HepG2 (cell line): ENCODE results near the gene CSNK1D. TPM values are rescaled to one million over a fixed set of nuclear protein-coding genes. Genes with fewer than 3 reads are reported as not detected.
A peak's percentile ranks its signal among the peaks of the same experiment; 100 is the strongest.

Source experiments
- CENPX ChIP-seq: sonication (generic); formaldehyde crosslinking; IDR thresholded peaks from 2 replicates; pipeline ENCODE4 v1.9.0; 2021; ENCODE audit warnings: mild to moderate bottlenecking, missing genetic modification reagents, moderate library complexity
- ETV6 ChIP-seq: sonication (generic); formaldehyde crosslinking; conservative IDR thresholded peaks from 2 replicates; pipeline ENCODE4 v1.4.0; 2020; ENCODE audit warnings: missing genetic modification reagents
- GATAD2A ChIP-seq: IDR thresholded peaks from 2 replicates; pipeline ENCODE4 v1.6.1; 2016
- HMGA1 ChIP-seq: sonication (generic); formaldehyde crosslinking; conservative IDR thresholded peaks from 2 replicates; pipeline ENCODE4 v1.4.0; 2020; ENCODE audit warnings: missing genetic modification reagents
- KLF9 ChIP-seq: IDR thresholded peaks from 2 replicates; pipeline ENCODE4 v1.6.1; 2016; ENCODE audit warnings: low read depth
- NFIB ChIP-seq: sonication (generic); formaldehyde crosslinking; IDR thresholded peaks from 2 replicates; pipeline ENCODE4 v1.9.0; 2021; ENCODE audit warnings: missing genetic modification reagents, mild to moderate bottlenecking, borderline replicate concordance
- RBFOX2 ChIP-seq: fragments of 200-400 bp; formaldehyde crosslinking; IDR thresholded peaks from 2 replicates; pipeline ENCODE4 v1.6.1; 2017; ENCODE audit warnings: low read depth, mild to moderate bottlenecking, low read length
- SP5 ChIP-seq: IDR thresholded peaks from 2 replicates; pipeline ENCODE4 v1.6.1; 2016; ENCODE audit warnings: low read depth, borderline replicate concordance
- SRSF1 ChIP-seq: fragments of 200-400 bp; formaldehyde crosslinking; optimal IDR thresholded peaks from 2 replicates; pipeline ENCODE3; 2017; ENCODE audit warnings: mild to moderate bottlenecking, low read depth, low read length, moderate library complexity
- ZEB1 ChIP-seq: IDR thresholded peaks from 2 replicates; pipeline ENCODE4 v1.6.1; 2012; ENCODE audit warnings: mild to moderate bottlenecking, low read depth, inconsistent platforms; ENCODE audit not compliant: insufficient replicate concordance
- ZNF329 ChIP-seq: sonication (generic); formaldehyde crosslinking; IDR thresholded peaks from 2 replicates; pipeline ENCODE4 v1.9.0; 2021; ENCODE audit warnings: low read depth, mild to moderate bottlenecking, missing genetic modification reagents
- ZNF343 ChIP-seq: sonication (generic); formaldehyde crosslinking; IDR thresholded peaks from 2 replicates; pipeline ENCODE4 v1.4.0; 2020; ENCODE audit warnings: mild to moderate bottlenecking, missing genetic modification reagents
- ZNF468 ChIP-seq: sonication (generic); formaldehyde crosslinking; IDR thresholded peaks from 2 replicates; pipeline ENCODE4 v1.8.0; 2022; ENCODE audit warnings: mild to moderate bottlenecking, moderate library complexity, missing genetic modification reagents
- polyA plus RNA-seq, 8 experiments: library from polyadenylated mRNA; depleted of rRNA in 3 of 8; stranded (reverse) in 7 of 8; unstranded in 1 of 8; fragments of >200 nt; fragmentation: Illumina TruSeq in 4 of 8; extraction: Trizol in 4 of 8; gene quantifications; 2 replicates each; pipeline versions ENCODE4 v1.2.1 to v1.2.3, GENCODE V29; 2011 to 2016; ENCODE audit warnings: low read depth in 4 of 8, missing spikeins in 1 of 8, mixed read lengths in 1 of 8; ENCODE audit not compliant: insufficient read depth in 1 of 8
- total RNA-seq, 5 experiments: library from RNA; depleted of rRNA; stranded (reverse); fragments of >200 nt; fragmentation: Illumina TruSeq; extraction: Trizol; gene quantifications; 2 replicates each; pipeline ENCODE4 v1.2.3, GENCODE V29; 2016; ENCODE audit warnings: low read depth in 1 of 5
- TF ChIP-seq, protein P1 (sequence below): sonication (generic); formaldehyde crosslinking; IDR thresholded peaks from 2 replicates; pipeline ENCODE4 v1.4.0; 2020; ENCODE audit warnings: missing genetic modification reagents
- TF ChIP-seq, protein P2 (sequence below): sonication (generic); formaldehyde crosslinking; IDR thresholded peaks from 2 replicates; pipeline ENCODE4 v1.4.0; 2020; ENCODE audit warnings: missing genetic modification reagents
- TF ChIP-seq, protein P3 (sequence below), 2 experiments: fragments of 450-650 bp in 1 of 2; sonication (generic) in 1 of 2; formaldehyde crosslinking; IDR thresholded peaks; 2 replicates each; pipeline versions ENCODE4 v1.5.0 to v1.8.0; 2020 to 2022; ENCODE audit warnings: mild to moderate bottlenecking in 1 of 2, missing genetic modification reagents in 1 of 2
- TF ChIP-seq, protein P4 (sequence below): sonication (generic); formaldehyde crosslinking; IDR thresholded peaks from 2 replicates; pipeline ENCODE4 v1.4.0; 2020; ENCODE audit warnings: mild to moderate bottlenecking, missing genetic modification reagents
- TF ChIP-seq, protein P5 (sequence below): IDR thresholded peaks from 2 replicates; pipeline ENCODE4 v1.6.1; 2012; ENCODE audit warnings: inconsistent platforms
- TF ChIP-seq, protein P6 (sequence below): sonication (generic); formaldehyde crosslinking; conservative IDR thresholded peaks from 2 replicates; pipeline ENCODE4 v1.4.0; 2020; ENCODE audit warnings: mild to moderate bottlenecking, missing genetic modification reagents, moderate library complexity
- TF ChIP-seq, protein P7 (sequence below): sonication (generic); formaldehyde crosslinking; IDR thresholded peaks from 2 replicates; pipeline ENCODE4 v1.4.0; 2020; ENCODE audit warnings: missing genetic modification reagents, mild to moderate bottlenecking, borderline replicate concordance

The CSNK1D gene
- total and polyA plus RNA-seq, 2 of the 13 experiments (the other 11 are each of a cell fraction or from before 2014, with no cell fraction given): 31.5 to 128 TPM

DNA sequence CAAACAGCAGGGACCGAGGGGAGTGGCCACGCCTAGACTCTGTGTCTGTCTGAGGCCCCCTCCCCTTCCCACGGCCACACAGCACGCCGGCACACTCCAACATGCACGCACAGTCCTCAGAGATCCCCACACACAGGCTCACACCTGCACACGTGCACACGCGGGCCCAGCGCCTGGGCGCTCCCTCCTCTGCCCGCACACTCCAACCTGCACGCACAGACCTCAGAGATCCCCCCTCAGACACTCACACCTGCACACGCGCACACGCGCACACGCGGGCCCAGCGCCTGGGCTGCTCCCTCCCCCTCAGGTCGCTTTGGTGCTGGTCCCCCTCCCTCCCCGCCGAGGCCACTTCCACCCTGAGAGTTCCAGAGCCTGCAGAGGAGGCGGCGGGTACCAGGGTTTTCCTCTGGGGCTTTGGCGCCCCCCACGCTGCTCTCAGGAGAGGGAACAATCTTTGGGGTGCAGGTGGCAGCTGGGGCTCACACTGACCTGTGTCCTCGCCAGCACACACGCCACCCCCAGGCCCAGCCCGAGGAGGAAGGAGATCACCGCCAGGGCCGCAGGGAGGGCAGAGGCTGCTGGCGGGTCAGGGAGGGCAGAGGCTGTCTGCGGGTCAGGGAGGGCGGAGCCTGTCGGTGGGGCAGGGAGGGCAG is 42.3 kb upstream of the CSNK1D start (continued):
- TF ChIP-seq, protein P1, sequence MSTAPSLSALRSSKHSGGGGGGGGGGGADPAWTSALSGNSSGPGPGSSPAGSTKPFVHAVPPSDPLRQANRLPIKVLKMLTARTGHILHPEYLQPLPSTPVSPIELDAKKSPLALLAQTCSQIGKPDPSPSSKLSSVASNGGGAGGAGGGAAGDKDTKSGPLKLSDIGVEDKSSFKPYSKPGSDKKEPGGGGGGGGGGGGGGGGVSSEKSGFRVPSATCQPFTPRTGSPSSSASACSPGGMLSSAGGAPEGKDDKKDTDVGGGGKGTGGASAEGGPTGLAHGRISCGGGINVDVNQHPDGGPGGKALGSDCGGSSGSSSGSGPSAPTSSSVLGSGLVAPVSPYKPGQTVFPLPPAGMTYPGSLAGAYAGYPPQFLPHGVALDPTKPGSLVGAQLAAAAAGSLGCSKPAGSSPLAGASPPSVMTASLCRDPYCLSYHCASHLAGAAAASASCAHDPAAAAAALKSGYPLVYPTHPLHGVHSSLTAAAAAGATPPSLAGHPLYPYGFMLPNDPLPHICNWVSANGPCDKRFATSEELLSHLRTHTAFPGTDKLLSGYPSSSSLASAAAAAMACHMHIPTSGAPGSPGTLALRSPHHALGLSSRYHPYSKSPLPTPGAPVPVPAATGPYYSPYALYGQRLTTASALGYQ (CRISPR knock-in tag): no peak
- TF ChIP-seq, protein P2, sequence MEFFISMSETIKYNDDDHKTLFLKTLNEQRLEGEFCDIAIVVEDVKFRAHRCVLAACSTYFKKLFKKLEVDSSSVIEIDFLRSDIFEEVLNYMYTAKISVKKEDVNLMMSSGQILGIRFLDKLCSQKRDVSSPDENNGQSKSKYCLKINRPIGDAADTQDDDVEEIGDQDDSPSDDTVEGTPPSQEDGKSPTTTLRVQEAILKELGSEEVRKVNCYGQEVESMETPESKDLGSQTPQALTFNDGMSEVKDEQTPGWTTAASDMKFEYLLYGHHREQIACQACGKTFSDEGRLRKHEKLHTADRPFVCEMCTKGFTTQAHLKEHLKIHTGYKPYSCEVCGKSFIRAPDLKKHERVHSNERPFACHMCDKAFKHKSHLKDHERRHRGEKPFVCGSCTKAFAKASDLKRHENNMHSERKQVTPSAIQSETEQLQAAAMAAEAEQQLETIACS: no peak
- TF ChIP-seq SP5 (CRISPR knock-in tag) (peak; percentile 39; the same call in 1 of the 2 replicates), GATAD2A (CRISPR knock-in tag) (peak; percentile 28; the same call in 1 of the 2 replicates), ZNF329 (CRISPR knock-in tag) (no peak), ZEB1 (no peak), CENPX (CRISPR knock-in tag) (no peak), ZNF468 (CRISPR knock-in tag) (no peak), NFIB (CRISPR knock-in tag) (no peak), ZNF343 (CRISPR knock-in tag) (0 out of 2 replicates have a peak, but pooled peaks have one; percentile 35), KLF9 (CRISPR knock-in tag) (no peak), HMGA1 (CRISPR knock-in tag) (no peak), ETV6 (CRISPR knock-in tag) (no peak), SRSF1 (peak; percentile 63), RBFOX2 (peak; percentile 47; the same call in 1 of the 2 replicates)
- TF ChIP-seq, protein P3, sequence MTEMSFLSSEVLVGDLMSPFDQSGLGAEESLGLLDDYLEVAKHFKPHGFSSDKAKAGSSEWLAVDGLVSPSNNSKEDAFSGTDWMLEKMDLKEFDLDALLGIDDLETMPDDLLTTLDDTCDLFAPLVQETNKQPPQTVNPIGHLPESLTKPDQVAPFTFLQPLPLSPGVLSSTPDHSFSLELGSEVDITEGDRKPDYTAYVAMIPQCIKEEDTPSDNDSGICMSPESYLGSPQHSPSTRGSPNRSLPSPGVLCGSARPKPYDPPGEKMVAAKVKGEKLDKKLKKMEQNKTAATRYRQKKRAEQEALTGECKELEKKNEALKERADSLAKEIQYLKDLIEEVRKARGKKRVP (CRISPR knock-in tag; IDR thresholded peaks at IDR 0.05): no peak
- TF ChIP-seq, protein P4, sequence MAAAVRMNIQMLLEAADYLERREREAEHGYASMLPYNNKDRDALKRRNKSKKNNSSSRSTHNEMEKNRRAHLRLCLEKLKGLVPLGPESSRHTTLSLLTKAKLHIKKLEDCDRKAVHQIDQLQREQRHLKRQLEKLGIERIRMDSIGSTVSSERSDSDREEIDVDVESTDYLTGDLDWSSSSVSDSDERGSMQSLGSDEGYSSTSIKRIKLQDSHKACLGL (CRISPR knock-in tag): 0 out of 2 replicates have a peak, but pooled peaks have one; percentile 48
- TF ChIP-seq, protein P5, sequence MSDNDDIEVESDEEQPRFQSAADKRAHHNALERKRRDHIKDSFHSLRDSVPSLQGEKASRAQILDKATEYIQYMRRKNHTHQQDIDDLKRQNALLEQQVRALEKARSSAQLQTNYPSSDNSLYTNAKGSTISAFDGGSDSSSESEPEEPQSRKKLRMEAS: 0 out of 2 replicates have a peak, but pooled peaks have one; percentile 4
- TF ChIP-seq, protein P6, sequence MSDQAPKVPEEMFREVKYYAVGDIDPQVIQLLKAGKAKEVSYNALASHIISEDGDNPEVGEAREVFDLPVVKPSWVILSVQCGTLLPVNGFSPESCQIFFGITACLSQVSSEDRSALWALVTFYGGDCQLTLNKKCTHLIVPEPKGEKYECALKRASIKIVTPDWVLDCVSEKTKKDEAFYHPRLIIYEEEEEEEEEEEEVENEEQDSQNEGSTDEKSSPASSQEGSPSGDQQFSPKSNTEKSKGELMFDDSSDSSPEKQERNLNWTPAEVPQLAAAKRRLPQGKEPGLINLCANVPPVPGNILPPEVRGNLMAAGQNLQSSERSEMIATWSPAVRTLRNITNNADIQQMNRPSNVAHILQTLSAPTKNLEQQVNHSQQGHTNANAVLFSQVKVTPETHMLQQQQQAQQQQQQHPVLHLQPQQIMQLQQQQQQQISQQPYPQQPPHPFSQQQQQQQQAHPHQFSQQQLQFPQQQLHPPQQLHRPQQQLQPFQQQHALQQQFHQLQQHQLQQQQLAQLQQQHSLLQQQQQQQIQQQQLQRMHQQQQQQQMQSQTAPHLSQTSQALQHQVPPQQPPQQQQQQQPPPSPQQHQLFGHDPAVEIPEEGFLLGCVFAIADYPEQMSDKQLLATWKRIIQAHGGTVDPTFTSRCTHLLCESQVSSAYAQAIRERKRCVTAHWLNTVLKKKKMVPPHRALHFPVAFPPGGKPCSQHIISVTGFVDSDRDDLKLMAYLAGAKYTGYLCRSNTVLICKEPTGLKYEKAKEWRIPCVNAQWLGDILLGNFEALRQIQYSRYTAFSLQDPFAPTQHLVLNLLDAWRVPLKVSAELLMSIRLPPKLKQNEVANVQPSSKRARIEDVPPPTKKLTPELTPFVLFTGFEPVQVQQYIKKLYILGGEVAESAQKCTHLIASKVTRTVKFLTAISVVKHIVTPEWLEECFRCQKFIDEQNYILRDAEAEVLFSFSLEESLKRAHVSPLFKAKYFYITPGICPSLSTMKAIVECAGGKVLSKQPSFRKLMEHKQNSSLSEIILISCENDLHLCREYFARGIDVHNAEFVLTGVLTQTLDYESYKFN: 0 out of 2 replicates have a peak, but pooled peaks have one; percentile 32
- TF ChIP-seq, protein P7, sequence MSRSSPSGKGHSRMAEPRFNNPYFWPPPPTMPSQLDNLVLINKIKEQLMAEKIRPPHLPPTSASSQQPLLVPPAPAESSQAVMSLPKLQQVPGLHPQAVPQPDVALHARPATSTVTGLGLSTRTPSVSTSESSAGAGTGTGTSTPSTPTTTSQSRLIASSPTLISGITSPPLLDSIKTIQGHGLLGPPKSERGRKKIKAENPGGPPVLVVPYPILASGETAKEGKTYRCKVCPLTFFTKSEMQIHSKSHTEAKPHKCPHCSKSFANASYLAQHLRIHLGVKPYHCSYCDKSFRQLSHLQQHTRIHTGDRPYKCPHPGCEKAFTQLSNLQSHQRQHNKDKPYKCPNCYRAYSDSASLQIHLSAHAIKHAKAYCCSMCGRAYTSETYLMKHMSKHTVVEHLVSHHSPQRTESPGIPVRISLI (CRISPR knock-in tag): 0 out of 2 replicates have a peak, but pooled peaks have one; percentile 16
